ENCODE data around the gene PTPRG.

The PTPRG gene

DNA sequence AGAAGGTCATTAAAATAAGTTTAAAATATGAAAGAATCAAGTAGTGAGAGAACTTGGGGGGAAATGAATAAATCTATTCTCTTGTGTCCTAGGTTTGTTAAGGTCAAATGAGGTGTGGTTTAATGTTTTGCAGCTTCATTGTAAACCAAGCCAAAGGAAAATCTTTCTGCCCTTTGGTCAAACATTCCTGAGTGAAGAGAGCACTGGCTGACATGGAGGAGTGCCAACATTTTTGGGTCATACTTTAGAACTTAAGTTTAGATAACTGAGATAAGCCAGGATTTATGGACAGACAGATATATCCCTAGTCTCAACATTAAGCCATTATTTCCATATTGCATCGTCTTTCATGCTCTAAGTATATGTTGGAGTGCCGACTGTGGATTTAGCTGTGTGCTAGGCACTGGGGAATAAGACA is 66.4 kb downstream of the PTPRG start:
- Histone ChIP-seq H3K79me2 (ENCODE audit: control insufficient read depth, low read length) (no peaks in the 10 kb centered on the region), H3K4me2 (ENCODE audit: low read length) (no peak overlapping the region)

GRCh38 chr3:61628636-61629035 is 67.3 kb downstream of the PTPRG start:
- Histone ChIP-seq H3K4me2 (ENCODE audit: low read length) (no peak overlapping the region), H3K27ac (ENCODE audit: low read depth, low read length) (no peak overlapping the region), H3K4me3 (ENCODE audit: low read length) (no peak overlapping the region), H3K27me3 (ENCODE audit: control insufficient read depth, low read length) (no peaks in the 10 kb centered on the region), H4K20me1 (ENCODE audit: control insufficient read depth, insufficient read depth, low read depth, low read length) (no peaks in the 10 kb centered on the region), H3K4me1 (ENCODE audit: control insufficient read depth, low read length) (no peaks in the 10 kb centered on the region), H3K79me2 (ENCODE audit: control insufficient read depth, low read length) (no peaks in the 10 kb centered on the region), H3K9me2 (replicated peaks; ENCODE audit: control insufficient read depth, low read length) (no peaks in the 10 kb centered on the region), H3K9me3 (ENCODE audit: control insufficient read depth, insufficient read depth, low read length) (no peaks in the 10 kb centered on the region), H3K36me3 (ENCODE audit: control insufficient read depth, low read length) (no peaks in the 10 kb centered on the region), H3F3A (ENCODE audit: control insufficient read depth, insufficient read depth) (no peaks in the 10 kb centered on the region)
- TF ChIP-seq EZH2phosphoT487 (IDR thresholded peaks at IDR 0.05; ENCODE audit: borderline replicate concordance, low read length) (no peak), CTCF (IDR thresholded peaks at IDR 0.05; ENCODE audit: low read depth, low read length, poor library complexity, severe bottlenecking) (no peak)

More for the DNA sequence above, 66.4 kb downstream of the PTPRG start:
- Histone ChIP-seq H3K9me2 (replicated peaks; ENCODE audit: control insufficient read depth, low read length) (no peaks in the 10 kb centered on the region), H3K4me1 (ENCODE audit: control insufficient read depth, low read length) (no peaks in the 10 kb centered on the region), H3K36me3 (ENCODE audit: control insufficient read depth, low read length) (no peaks in the 10 kb centered on the region), H3K4me3 (ENCODE audit: low read length) (no peak overlapping the region), H3K27me3 (ENCODE audit: control insufficient read depth, low read length) (no peaks in the 10 kb centered on the region), H3K9me3 (ENCODE audit: control insufficient read depth, insufficient read depth, low read length) (no peaks in the 10 kb centered on the region), H3F3A (ENCODE audit: control insufficient read depth, insufficient read depth) (no peaks in the 10 kb centered on the region), H4K20me1 (ENCODE audit: control insufficient read depth, insufficient read depth, low read depth, low read length) (no peaks in the 10 kb centered on the region), H3K27ac (ENCODE audit: low read depth, low read length) (no peak overlapping the region)
- no peak for TF ChIP-seq EZH2phosphoT487 (IDR thresholded peaks at IDR 0.05; ENCODE audit: borderline replicate concordance, low read length)
- TF ChIP-seq CTCF (IDR thresholded peaks at IDR 0.05; ENCODE audit: low read depth, low read length, poor library complexity, severe bottlenecking): no peak

DNA sequence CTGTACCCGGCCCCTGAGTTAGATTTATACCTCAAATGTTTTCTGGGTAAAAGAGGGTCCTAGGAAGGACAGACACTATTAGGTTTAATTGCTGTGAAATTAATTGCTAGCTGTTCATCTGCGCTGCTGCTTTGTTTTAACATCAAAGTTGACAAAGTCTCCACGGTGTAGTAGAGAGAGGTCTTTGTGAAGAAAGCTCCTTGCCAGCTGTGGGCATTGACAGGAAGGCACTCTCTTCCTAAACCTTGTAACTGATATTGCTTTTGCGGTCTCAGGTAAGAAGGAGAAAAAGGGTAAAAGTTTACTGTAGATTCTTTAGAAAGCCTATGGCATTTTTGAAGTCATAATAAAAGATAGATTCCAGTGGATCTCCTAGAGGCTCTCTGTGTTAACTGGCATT is 68.1 kb downstream of the PTPRG start:
- no peak overlapping the region for H3K4me2 ChIP-seq (ENCODE audit: low read length)
- no peaks in the 10 kb centered on the region for H3K4me1 ChIP-seq (ENCODE audit: control insufficient read depth, low read length)
- H3K79me2 ChIP-seq (ENCODE audit: control insufficient read depth, low read length): no peaks in the 10 kb centered on the region
- H3K9me2 ChIP-seq (replicated peaks; ENCODE audit: control insufficient read depth, low read length): no peaks in the 10 kb centered on the region
- no peak for TF ChIP-seq CTCF (IDR thresholded peaks at IDR 0.05; ENCODE audit: low read depth, low read length, poor library complexity, severe bottlenecking)
- no peak for TF ChIP-seq EZH2phosphoT487 (IDR thresholded peaks at IDR 0.05; ENCODE audit: borderline replicate concordance, low read length)
- H3K4me3 ChIP-seq (ENCODE audit: low read length): no peak overlapping the region
- H3K27me3 ChIP-seq (ENCODE audit: control insufficient read depth, low read length): no peaks in the 10 kb centered on the region
- no peak overlapping the region for H3K27ac ChIP-seq (ENCODE audit: low read depth, low read length)
- no peaks in the 10 kb centered on the region for H3F3A ChIP-seq (ENCODE audit: control insufficient read depth, insufficient read depth)
- H3K36me3 ChIP-seq (ENCODE audit: control insufficient read depth, low read length): no peaks in the 10 kb centered on the region
- H3K9me3 ChIP-seq (ENCODE audit: control insufficient read depth, insufficient read depth, low read length): no peaks in the 10 kb centered on the region
- no peaks in the 10 kb centered on the region for H4K20me1 ChIP-seq (ENCODE audit: control insufficient read depth, insufficient read depth, low read depth, low read length)

Measured in DOHH2 (cell line).